Measurements from ENCODE around the gene RBM38. TPM values are rescaled to one million over a fixed set of nuclear protein-coding genes. Genes with fewer than 3 reads are reported as not detected.

The RBM38 gene
- total and polyA plus RNA-seq, 9 of the 15 experiments (the other 6 are each of a cell fraction or from before 2014, with no cell fraction given), result 0.28 to 82.4 (median 33.2) TPM

- TF ChIP-seq THAP12 (CRISPR knock-in tag; IDR thresholded peaks at IDR 0.05) (peak; percentile 53; the same call in 1 of the 2 replicates), KDM2B (CRISPR knock-in tag; IDR thresholded peaks at IDR 0.05) (0 out of 2 replicates have a peak, but pooled peaks have one; percentile 35), MNT (conservative IDR thresholded peaks at IDR 0.05) (no peak), EGR1 (conservative IDR thresholded peaks at IDR 0.05) (peak; percentile 56; the same call in 1 of the 2 replicates), POLR2G (IDR thresholded peaks at IDR 0.05; ENCODE audit: low read depth, low read length) (peak; percentile 75; the same call in 1 of the 2 replicates), E2F6 (IDR thresholded peaks at IDR 0.05; ENCODE audit: borderline replicate concordance in 1 of 2, extremely low read depth in 1 of 2, insufficient read depth in 1 of 2, insufficient read length in 1 of 2, low read depth in 1 of 2, low read length in 1 of 2, poor library complexity in 1 of 2, severe bottlenecking in 1 of 2) (peak in 1 of 2 experiments; percentile 52), YY1 (IDR thresholded peaks at IDR 0.05; ENCODE audit: borderline replicate concordance in 1 of 3, control insufficient read depth in 1 of 3, extremely low read depth in 1 of 3, insufficient read depth in 3 of 3, insufficient read length in 1 of 3, insufficient replicate concordance in 2 of 3, low read depth in 1 of 3, low read length in 2 of 3) (peak in 1 of 3 experiments; percentile 8)
Observed at GRCh38 chr20:57391439-57392301, 474 bp downstream of the RBM38 start (continued).
